ENCODE measurements around the gene SGIP1.

Gene SGIP1

DNA sequence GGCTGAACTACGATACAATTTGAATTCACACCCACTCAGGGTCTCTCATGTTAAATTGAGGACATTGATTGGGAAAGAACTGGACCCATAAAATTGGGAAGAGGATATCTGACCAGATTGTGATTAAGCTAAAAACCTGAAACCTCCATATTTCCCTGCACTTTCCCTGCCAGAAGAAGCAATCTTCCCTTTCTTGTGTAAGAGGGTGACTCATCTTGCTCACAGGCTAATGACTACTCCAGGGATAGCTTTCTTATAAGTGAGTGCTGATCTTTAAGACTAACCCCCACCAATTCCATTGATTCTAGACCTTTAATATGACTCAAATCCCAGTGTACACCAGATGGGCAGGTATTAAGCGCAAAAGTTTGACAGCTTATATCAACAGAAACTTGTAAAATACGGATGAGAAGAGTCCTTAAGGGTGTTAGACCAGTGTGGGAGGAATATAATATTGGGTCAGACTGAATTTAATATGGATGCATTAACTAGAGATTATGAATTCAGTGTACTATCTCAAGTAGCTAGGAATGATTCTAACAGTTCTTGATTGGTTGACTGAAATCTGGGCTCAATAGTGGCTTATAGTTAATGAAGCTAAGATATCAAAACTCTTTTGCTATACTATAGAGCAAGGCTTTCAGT, 12.1 kb upstream of the SGIP1 start:
- DNase-seq (ENCODE audit: low read depth, low spot score), result no peak

- no peak for DNase-seq (ENCODE audit: low read depth, low spot score)
These were observed 10.4 kb upstream of the SGIP1 start for GRCh38 chr1:66523562-66523961.

- DNase-seq (ENCODE audit: low read depth, low spot score), result no peak
These were observed 8.9 kb upstream of the SGIP1 start for GRCh38 chr1:66525086-66525485.

GRCh38 chr1:66526036-66526435, 7.9 kb upstream of the SGIP1 start:
- no peak for DNase-seq (ENCODE audit: low read depth, low spot score)

GRCh38 chr1:66526991-66527390, 7.0 kb upstream of the SGIP1 start:
- DNase-seq (ENCODE audit: low read depth, low spot score), result no peak

DNA sequence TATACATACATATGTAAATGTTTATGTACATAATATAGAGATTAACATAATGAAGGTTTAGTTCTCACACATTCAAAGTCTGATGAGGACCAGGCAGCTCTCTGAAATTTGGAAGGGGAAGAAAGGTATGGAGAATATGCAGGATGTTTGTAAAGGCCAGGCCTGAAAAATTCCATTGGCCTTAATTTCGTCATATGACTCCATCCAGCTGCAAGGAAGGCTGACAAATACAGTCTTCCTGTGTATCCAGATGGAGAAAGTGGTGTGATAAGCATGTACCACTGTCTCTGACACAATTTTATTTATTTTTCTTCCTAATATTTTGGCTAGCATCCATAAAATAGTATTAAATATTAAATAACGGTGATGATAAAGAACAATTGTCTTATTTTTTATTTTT, 6.3 kb upstream of the SGIP1 start:
- no peak for DNase-seq (ENCODE audit: low read depth, low spot score)

DNA sequence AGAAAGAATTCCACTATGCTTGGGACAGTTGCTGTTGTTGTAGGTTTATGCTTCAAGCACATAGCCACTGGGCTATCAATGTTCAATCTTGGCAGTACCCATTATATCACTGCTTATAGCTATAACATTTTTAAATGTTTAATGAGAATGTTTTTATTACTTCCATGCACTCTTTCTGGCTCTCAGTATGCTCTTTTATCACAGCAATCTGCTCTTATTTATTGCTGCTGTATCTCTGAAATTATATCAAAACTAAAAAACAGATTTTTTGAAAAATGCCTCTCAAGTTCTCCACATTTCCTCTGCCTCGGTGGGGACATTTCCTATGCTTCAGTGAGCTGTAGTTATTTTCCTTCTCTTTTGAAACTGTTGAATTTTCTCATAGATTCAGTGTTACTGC, 5.4 kb upstream of the SGIP1 start:
- DNase-seq (ENCODE audit: low read depth, low spot score), result no peak

DNA sequence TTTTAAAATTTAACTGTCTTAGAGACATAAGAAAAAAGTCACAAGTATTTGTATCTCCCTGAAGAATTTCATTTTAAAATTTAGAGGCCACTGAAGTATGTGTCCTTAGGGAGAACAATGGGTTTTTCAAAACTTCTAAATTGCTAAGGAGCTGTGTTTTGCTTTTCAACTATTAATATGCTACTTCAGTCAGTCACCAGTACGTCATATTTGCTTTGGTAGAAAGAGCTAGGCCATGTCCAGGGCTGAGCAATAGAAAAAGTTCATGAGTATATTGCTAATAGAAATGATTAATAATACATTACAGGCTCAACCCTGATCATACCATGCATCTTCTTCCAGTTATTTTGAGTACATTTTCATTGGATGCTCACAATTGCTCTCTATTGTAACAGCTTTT, 1.7 kb upstream of the SGIP1 start:
- DNase-seq (ENCODE audit: low read depth, low spot score), result no peak

GRCh38 chr1:66532798-66533783, 862 bp upstream of the SGIP1 start:
- peak; percentile 19 for DNase-seq (ENCODE audit: low read depth, low spot score)

- DNase-seq (ENCODE audit: low read depth, low spot score), result no peak
These were observed 1.1 kb downstream of the SGIP1 start for GRCh38 chr1:66535061-66535460.

GRCh38 chr1:66535853-66536252, 1.9 kb downstream of the SGIP1 start:
- no peak for DNase-seq (ENCODE audit: low read depth, low spot score)

DNA sequence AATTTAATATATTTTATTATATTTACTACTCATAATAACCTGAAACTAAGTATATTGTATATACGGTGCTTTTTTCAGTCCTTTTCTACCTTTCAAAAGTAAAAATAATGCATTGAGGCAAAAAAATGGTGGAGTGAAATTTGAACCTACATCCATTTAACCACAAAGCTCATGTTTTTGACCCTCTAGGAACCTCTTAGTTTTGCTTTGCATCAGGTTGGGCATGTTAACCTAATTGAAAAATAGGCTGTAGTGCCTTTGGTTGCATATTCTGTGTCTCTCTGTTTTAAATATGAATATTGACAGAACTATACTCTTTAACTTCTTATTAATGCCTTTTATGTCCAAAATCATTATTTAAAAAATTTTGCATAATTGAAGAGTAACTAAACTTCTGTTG, 3.8 kb downstream of the SGIP1 start:
- no peak for DNase-seq (ENCODE audit: low read depth, low spot score)

DNA sequence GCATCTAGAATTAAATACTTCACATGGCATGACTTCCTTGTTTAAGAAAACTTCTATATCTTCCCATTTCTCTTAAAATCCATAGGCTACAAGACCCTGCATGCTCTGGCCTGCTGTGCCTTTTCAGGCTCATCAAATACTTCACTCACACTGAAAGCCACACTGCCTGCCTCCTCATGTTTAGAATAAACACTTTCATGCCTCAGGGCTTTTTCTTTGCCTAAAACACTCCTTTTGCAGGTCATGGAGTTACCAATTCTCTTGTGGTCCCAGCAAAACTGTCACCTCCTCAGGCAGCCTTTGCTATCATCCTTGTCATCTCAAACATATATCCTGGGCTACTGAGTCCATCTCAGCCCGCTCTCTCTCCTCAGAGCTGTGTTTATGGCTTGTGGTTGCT, 5.5 kb downstream of the SGIP1 start:
- peak; percentile 55 for DNase-seq (ENCODE audit: low read depth, low spot score)

DNA sequence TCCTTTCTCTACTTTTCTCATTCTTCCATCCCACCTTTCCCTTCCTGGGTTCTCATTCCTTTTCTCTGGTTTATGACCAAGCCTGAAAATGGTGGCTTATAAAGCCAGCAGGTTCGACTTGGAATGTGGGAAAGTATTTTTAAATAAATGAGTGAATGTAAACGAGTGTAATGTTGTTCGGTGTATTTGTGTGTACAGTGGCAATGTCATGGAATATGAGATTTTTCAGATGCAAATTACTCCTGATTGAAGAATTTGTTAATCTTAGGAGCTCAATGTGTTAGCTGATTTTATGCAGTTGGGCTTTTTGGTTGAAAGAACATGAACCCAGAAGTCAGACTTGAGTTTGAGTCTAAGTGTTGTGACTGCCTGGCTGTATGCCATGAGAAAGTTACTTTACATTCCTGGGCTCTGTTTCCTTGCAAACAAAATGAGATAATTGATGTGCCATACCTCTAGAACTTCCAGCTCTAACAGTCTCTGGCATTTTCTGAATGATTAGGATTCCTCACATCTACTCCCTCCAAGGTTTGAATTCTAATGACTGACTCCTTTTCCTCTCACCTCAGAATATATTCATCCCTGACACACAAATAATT, 6.6 kb downstream of the SGIP1 start:
- peak; percentile 10 for DNase-seq (ENCODE audit: low read depth, low spot score)

- no peak for DNase-seq (ENCODE audit: low read depth, low spot score)
These were observed 8.4 kb downstream of the SGIP1 start for GRCh38 chr1:66542314-66542713.

GRCh38 chr1:66542811-66543767, 9.1 kb downstream of the SGIP1 start:
- DNase-seq (ENCODE audit: low read depth, low spot score), result no peak

GRCh38 chr1:66546047-66546810, 12.3 kb downstream of the SGIP1 start:
- no peak for DNase-seq (ENCODE audit: low read depth, low spot score)

DNA sequence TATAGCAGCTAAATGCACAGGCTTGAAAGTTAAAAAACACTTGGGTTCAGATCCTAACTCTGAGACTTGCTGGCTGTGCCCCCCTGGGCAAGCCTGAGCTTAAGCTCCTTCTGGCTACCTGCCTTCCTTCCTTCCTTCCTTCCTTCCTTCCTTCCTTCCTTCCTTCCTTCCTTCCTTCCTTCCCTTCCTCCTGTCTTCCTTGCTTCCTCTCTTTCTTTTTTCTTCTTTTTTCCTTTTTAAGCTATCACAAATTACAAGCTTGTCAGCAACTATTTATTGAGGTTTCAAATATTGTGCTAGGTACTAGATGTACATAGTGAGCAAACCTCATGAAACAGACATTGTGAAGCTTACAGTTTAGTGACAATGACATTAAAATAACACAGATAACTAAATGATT, 15.1 kb downstream of the SGIP1 start:
- DNase-seq (ENCODE audit: low read depth, low spot score), result no peak

- DNase-seq (ENCODE audit: low read depth, low spot score), result no peak
These were observed 16.3 kb downstream of the SGIP1 start for GRCh38 chr1:66550243-66550642.

- DNase-seq (ENCODE audit: low read depth, low spot score), result no peak
These were observed 18.3 kb downstream of the SGIP1 start for GRCh38 chr1:66552287-66552686.

DNA sequence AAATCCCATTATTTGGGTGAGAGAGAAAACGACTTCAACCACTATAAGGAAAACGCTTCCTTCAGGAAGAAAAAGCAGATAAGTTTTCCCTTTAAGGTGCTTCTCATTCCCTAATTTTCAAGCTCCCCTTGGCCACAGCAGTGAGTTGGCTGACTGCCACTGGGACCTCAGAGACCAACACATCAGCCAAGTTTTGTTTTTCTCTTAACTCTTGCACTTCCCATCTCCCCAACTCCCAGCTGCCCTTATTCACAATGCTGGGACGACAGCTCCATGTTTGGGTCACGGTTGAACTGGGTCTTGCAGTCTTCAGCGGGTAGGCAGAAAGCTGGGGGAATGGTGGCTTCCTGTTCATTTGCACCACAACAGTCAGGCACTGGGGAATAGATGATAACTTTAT, 18.9 kb downstream of the SGIP1 start:
- no peak for DNase-seq (ENCODE audit: low read depth, low spot score)
